ENCODE measurements around the gene SYN1. TPM values are rescaled to one million over a fixed set of nuclear protein-coding genes. Genes with fewer than 3 reads are reported as not detected.

The SYN1 gene
- polyA plus RNA-seq, 1 donor from 2014 or later = 4.3 TPM

DNA sequence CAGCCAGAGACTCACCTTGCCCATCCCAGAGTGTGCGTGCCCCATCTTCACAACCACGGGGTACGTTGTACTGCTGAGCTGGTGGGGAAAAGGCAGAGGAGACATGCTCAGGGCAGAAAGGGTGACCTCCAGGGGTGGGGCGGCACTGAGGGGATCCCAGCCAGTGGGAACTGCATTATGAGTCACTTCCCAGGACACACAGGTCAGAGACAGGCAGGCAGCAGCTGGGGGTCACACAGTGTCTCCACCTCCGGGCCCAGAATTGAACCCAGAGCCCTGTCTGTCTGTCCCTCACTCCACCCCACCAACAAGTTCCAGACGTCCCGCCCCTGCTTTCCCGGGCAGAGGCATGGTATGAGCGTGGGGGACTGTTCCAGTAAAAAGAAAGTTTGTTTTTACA lies 42.2 kb downstream of the SYN1 start:
- no peaks in the 10 kb centered on the region for H3F3A ChIP-seq (ENCODE audit: insufficient read depth, low read length, poor library complexity, severe bottlenecking)
- H3K9me3 ChIP-seq (ENCODE audit: low read length) = no peaks in the 10 kb centered on the region
- no peaks in the 10 kb centered on the region for H3K27me3 ChIP-seq (ENCODE audit: insufficient read depth, low read depth, low read length)
- H3K27ac ChIP-seq (ENCODE audit: low read length) = no peak overlapping the region
- H3K36me3 ChIP-seq (ENCODE audit: insufficient read depth, low read length) = no peaks in the 10 kb centered on the region
- H3K4me2 ChIP-seq (ENCODE audit: low read length) = no peak overlapping the region
- no peak overlapping the region for H3K4me3 ChIP-seq (ENCODE audit: low read length)
- H3K9ac ChIP-seq (ENCODE audit: low read length) = no peak overlapping the region
- H4K20me1 ChIP-seq (ENCODE audit: insufficient read depth) = no peaks in the 10 kb centered on the region
- H3K79me2 ChIP-seq (replicated peaks; ENCODE audit: insufficient read depth, low read length) = no peaks in the 10 kb centered on the region
- H2AFZ ChIP-seq (ENCODE audit: low read depth, low read length) = no peak overlapping the region
- H3K9me2 ChIP-seq (ENCODE audit: insufficient read depth, low read length) = no peaks in the 10 kb centered on the region
- TF ChIP-seq TAF1 (IDR thresholded peaks at IDR 0.05; ENCODE audit: low read depth) (no peak), RAD21 (conservative IDR thresholded peaks at IDR 0.05) (no peak), MXI1 (conservative IDR thresholded peaks at IDR 0.05; ENCODE audit: poor library complexity, severe bottlenecking) (no peak), SMC3 (conservative IDR thresholded peaks at IDR 0.05; ENCODE audit: poor library complexity) (no peak), EZH2 (IDR thresholded peaks at IDR 0.05; ENCODE audit: borderline replicate concordance, insufficient read depth, low read length, poor library complexity, severe bottlenecking) (no peak), EP300 (conservative IDR thresholded peaks at IDR 0.05; ENCODE audit: poor library complexity, severe bottlenecking) (no peak), POLR2AphosphoS5 (IDR thresholded peaks at IDR 0.05) (no peak)
- TF ChIP-seq, protein P1, sequence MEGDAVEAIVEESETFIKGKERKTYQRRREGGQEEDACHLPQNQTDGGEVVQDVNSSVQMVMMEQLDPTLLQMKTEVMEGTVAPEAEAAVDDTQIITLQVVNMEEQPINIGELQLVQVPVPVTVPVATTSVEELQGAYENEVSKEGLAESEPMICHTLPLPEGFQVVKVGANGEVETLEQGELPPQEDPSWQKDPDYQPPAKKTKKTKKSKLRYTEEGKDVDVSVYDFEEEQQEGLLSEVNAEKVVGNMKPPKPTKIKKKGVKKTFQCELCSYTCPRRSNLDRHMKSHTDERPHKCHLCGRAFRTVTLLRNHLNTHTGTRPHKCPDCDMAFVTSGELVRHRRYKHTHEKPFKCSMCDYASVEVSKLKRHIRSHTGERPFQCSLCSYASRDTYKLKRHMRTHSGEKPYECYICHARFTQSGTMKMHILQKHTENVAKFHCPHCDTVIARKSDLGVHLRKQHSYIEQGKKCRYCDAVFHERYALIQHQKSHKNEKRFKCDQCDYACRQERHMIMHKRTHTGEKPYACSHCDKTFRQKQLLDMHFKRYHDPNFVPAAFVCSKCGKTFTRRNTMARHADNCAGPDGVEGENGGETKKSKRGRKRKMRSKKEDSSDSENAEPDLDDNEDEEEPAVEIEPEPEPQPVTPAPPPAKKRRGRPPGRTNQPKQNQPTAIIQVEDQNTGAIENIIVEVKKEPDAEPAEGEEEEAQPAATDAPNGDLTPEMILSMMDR (IDR thresholded peaks at IDR 0.05; ENCODE audit: poor library complexity, severe bottlenecking) = no peak
- TF ChIP-seq, protein P2, sequence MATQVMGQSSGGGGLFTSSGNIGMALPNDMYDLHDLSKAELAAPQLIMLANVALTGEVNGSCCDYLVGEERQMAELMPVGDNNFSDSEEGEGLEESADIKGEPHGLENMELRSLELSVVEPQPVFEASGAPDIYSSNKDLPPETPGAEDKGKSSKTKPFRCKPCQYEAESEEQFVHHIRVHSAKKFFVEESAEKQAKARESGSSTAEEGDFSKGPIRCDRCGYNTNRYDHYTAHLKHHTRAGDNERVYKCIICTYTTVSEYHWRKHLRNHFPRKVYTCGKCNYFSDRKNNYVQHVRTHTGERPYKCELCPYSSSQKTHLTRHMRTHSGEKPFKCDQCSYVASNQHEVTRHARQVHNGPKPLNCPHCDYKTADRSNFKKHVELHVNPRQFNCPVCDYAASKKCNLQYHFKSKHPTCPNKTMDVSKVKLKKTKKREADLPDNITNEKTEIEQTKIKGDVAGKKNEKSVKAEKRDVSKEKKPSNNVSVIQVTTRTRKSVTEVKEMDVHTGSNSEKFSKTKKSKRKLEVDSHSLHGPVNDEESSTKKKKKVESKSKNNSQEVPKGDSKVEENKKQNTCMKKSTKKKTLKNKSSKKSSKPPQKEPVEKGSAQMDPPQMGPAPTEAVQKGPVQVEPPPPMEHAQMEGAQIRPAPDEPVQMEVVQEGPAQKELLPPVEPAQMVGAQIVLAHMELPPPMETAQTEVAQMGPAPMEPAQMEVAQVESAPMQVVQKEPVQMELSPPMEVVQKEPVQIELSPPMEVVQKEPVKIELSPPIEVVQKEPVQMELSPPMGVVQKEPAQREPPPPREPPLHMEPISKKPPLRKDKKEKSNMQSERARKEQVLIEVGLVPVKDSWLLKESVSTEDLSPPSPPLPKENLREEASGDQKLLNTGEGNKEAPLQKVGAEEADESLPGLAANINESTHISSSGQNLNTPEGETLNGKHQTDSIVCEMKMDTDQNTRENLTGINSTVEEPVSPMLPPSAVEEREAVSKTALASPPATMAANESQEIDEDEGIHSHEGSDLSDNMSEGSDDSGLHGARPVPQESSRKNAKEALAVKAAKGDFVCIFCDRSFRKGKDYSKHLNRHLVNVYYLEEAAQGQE (IDR thresholded peaks at IDR 0.05; ENCODE audit: borderline replicate concordance) = no peak

DNA sequence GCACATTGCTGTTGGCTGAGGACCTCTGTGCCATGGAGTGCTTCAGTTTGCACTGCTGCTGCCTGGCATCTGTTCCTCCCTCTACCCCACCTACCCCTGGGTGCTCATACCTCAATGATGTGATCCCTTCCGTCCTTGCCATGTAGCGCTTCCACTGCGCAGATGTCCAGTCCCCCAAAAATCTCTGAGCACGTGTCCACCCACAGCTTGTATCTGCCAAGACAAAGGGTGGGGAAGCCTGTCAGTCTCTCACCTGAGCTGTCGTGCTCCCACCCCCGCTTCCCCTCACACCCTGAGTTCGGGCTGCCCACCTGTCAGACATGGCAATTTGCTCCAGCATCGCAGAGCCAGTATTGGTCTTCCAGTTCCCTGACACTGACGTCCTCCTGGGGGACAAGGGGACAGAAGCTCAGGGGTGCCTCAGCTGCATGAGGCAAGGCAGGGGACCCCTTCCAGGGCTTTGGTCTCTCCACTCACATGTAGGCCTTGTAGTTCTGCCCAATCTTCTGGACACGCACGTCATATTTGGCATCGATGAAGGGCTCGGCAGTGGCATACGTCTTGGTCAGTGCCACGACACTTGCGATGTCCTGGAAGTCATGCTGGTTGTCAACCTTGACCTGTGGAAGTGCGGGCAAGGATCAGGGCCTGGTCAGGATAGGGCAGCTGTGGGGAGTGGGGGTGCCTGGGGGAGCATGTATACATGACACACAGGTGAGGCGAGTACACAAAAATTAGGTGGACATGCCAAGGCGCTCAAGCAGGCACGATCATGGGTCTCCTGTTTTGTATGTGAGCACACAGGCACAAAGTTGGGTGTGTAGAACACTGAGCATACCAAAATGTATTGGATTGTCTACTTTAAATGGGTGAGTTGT lies 43.4 kb downstream of the SYN1 start:
- no peaks in the 10 kb centered on the region for H3K27me3 ChIP-seq (ENCODE audit: insufficient read depth, low read depth, low read length)
- no peaks in the 10 kb centered on the region for H3K9me2 ChIP-seq (ENCODE audit: insufficient read depth, low read length)
- H3K27ac ChIP-seq (ENCODE audit: low read length) = no peak overlapping the region
- H3F3A ChIP-seq (ENCODE audit: insufficient read depth, low read length, poor library complexity, severe bottlenecking) = no peaks in the 10 kb centered on the region
- H3K79me2 ChIP-seq (replicated peaks; ENCODE audit: insufficient read depth, low read length) = no peaks in the 10 kb centered on the region
- no peak overlapping the region for H3K4me3 ChIP-seq (ENCODE audit: low read length)
- H2AFZ ChIP-seq (ENCODE audit: low read depth, low read length) = no peak overlapping the region
- TF ChIP-seq, protein P2 (IDR thresholded peaks at IDR 0.05; ENCODE audit: borderline replicate concordance) = no peak
- TF ChIP-seq POLR2AphosphoS5 (IDR thresholded peaks at IDR 0.05) (no peak), MXI1 (conservative IDR thresholded peaks at IDR 0.05; ENCODE audit: poor library complexity, severe bottlenecking) (no peak), RAD21 (conservative IDR thresholded peaks at IDR 0.05) (no peak), EZH2 (IDR thresholded peaks at IDR 0.05; ENCODE audit: borderline replicate concordance, insufficient read depth, low read length, poor library complexity, severe bottlenecking) (no peak), EP300 (conservative IDR thresholded peaks at IDR 0.05; ENCODE audit: poor library complexity, severe bottlenecking) (no peak), SMC3 (conservative IDR thresholded peaks at IDR 0.05; ENCODE audit: poor library complexity) (no peak), TAF1 (IDR thresholded peaks at IDR 0.05; ENCODE audit: low read depth) (no peak)
- TF ChIP-seq, protein P1 (IDR thresholded peaks at IDR 0.05; ENCODE audit: poor library complexity, severe bottlenecking) = no peak
- H4K20me1 ChIP-seq (ENCODE audit: insufficient read depth) = no peaks in the 10 kb centered on the region
- no peaks in the 10 kb centered on the region for H3K36me3 ChIP-seq (ENCODE audit: insufficient read depth, low read length)
- no peak overlapping the region for H3K9ac ChIP-seq (ENCODE audit: low read length)
- no peaks in the 10 kb centered on the region for H3K9me3 ChIP-seq (ENCODE audit: low read length)
- H3K4me2 ChIP-seq (ENCODE audit: low read length) = no peak overlapping the region
